Parathyroid adenoma (tissue), 2 donors: ENCODE data around the gene CSRP1.

Experiments
- H2AFZ ChIP-seq: fragments of 300-600 bp; sonication (generic); one replicate; pipeline ENCODE4 v1.7.0; 2017; ENCODE audit warnings: antibody characterized with exemption, mild to moderate bottlenecking
- H3K27ac ChIP-seq: fragments of 300-600 bp; sonication (generic); one replicate; pipeline ENCODE4 v1.7.0; 2017
- H3K27me3 ChIP-seq: fragments of 300-600 bp; sonication (generic); one replicate; pipeline ENCODE4 v1.7.0; 2017; ENCODE audit warnings: low read length; ENCODE audit not compliant: control insufficient read depth, insufficient read depth
- H3K36me3 ChIP-seq: fragments of 300-600 bp; sonication (generic); one replicate; pipeline ENCODE4 v1.7.0; 2017; ENCODE audit warnings: low read length; ENCODE audit not compliant: control insufficient read depth, insufficient read depth
- H3K4me1 ChIP-seq: fragments of 300-600 bp; sonication (generic); one replicate; pipeline ENCODE4 v1.7.0; 2017; ENCODE audit warnings: control low read depth
- H3K4me2 ChIP-seq: fragments of 300-600 bp; sonication (generic); one replicate; pipeline ENCODE4 v1.7.0; 2017; ENCODE audit warnings: low read length
- H3K4me3 ChIP-seq: fragments of 300-600 bp; sonication (generic); one replicate; pipeline ENCODE4 v1.7.0; 2017; ENCODE audit warnings: low read depth, low read length
- H3K79me2 ChIP-seq: fragments of 300-600 bp; sonication (generic); one replicate; pipeline ENCODE4 v1.7.0; 2017; ENCODE audit warnings: control low read depth
- H3K9ac ChIP-seq: fragments of 300-600 bp; sonication (generic); one replicate; pipeline ENCODE4 v1.7.0; 2017; ENCODE audit warnings: mild to moderate bottlenecking
- H3K9me3 ChIP-seq: fragments of 300-600 bp; sonication (generic); one replicate; pipeline ENCODE4 v1.7.0; 2017; ENCODE audit warnings: low read length; ENCODE audit not compliant: control insufficient read depth
- TF ChIP-seq, protein P1 (sequence below): fragments of 300-600 bp; sonication (generic); IDR thresholded peaks from one replicate; pipeline ENCODE4 v1.7.0; 2017; ENCODE audit warnings: antibody characterized with exemption, mild to moderate bottlenecking
- donor health status: primary hyperparathyroidism.

CSRP1 gene

DNA sequence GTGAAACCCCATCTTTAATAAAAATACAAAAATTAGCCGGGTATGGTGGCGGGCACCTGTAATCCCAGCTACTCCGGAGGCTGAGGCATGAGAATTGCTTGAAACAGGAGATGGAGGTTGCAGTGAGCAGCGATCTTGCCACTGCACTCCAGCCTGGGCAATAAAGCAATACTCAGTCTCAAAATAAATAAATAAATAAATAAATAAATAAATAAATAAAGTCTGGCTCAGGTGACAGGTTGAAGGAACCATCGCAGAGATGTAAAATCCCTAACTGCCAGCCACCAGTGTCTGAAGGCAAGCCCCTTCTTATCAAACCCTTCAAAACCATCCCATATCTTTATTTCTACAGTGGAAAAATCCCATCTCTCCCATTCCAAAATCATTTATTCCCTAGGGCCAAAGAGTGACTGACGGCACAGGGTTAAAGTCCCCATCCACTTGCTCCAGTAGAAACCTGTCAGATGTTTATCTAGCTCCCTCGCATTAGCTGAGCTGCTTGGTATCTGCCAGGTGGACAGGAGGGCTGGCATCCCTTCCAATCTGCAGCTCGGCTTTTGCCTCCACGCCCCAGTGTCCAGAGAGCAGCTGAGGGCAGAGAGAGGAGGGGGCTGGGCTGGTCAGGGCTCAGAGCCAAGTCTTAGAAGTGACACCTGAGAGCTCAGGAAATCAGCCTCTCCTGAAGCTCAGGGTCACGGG is 5.0 kb downstream of the CSRP1 start:
- Histone ChIP-seq H3K27ac (peak overlapping the region; percentile 99), H3K27me3 (no peaks in the 10 kb centered on the region), H3K4me2 (peak overlapping the region; percentile 64), H3K9me3 (no peaks in the 10 kb centered on the region), H2AFZ (no peak overlapping the region), H3K4me3 (no peak overlapping the region), H3K36me3 (no peaks in the 10 kb centered on the region), H3K9ac (no peak overlapping the region), H3K4me1 (peaks cover 70% of the 10 kb centered on the region), H3K79me2 (peaks cover 40% of the 10 kb centered on the region)
- TF ChIP-seq, protein P1, sequence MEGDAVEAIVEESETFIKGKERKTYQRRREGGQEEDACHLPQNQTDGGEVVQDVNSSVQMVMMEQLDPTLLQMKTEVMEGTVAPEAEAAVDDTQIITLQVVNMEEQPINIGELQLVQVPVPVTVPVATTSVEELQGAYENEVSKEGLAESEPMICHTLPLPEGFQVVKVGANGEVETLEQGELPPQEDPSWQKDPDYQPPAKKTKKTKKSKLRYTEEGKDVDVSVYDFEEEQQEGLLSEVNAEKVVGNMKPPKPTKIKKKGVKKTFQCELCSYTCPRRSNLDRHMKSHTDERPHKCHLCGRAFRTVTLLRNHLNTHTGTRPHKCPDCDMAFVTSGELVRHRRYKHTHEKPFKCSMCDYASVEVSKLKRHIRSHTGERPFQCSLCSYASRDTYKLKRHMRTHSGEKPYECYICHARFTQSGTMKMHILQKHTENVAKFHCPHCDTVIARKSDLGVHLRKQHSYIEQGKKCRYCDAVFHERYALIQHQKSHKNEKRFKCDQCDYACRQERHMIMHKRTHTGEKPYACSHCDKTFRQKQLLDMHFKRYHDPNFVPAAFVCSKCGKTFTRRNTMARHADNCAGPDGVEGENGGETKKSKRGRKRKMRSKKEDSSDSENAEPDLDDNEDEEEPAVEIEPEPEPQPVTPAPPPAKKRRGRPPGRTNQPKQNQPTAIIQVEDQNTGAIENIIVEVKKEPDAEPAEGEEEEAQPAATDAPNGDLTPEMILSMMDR: no peak

GRCh38 chr1:201501144-201501543 is 5.8 kb downstream of the CSRP1 start:
- Histone ChIP-seq H2AFZ (no peak overlapping the region), H3K4me1 (peaks cover 72% of the 10 kb centered on the region), H3K4me3 (no peak overlapping the region), H3K4me2 (peak overlapping the region; percentile 46), H3K79me2 (peaks cover 40% of the 10 kb centered on the region), H3K9me3 (no peaks in the 10 kb centered on the region), H3K27ac (peak overlapping the region; percentile 99), H3K36me3 (no peaks in the 10 kb centered on the region), H3K27me3 (no peaks in the 10 kb centered on the region), H3K9ac (no peak overlapping the region)
- TF ChIP-seq, protein P1: no peak

DNA sequence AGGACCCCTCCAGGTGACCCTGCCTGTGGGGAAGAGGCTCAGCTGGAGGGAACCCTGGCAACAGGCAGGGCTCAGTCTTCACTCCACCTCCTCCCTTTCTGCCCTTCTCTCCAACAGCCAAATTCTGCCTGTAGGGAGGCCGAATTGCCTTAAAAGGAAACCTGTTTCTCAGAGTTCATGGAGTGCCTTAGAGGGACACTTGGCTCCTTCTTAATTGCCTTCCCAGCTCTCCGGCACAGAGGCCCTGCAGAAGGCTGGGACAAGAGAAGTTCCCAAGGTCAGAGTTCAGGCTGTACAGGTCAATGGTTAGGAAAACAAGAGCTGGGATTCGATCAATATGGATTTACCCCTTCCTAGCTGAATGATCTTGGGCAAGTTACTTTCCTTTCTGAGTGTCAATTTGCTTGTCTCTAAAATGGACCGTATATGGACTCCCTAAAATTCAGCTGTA is 6.2 kb downstream of the CSRP1 start:
- H3K27ac ChIP-seq: peak overlapping the region; percentile 99
- TF ChIP-seq, protein P1: no peak
- peak overlapping the region; percentile 46 for H3K4me2 ChIP-seq
- no peaks in the 10 kb centered on the region for H3K27me3 ChIP-seq
- peaks cover 39% of the 10 kb centered on the region for H3K79me2 ChIP-seq
- no peaks in the 10 kb centered on the region for H3K36me3 ChIP-seq
- no peaks in the 10 kb centered on the region for H3K9me3 ChIP-seq
- no peak overlapping the region for H3K4me3 ChIP-seq
- H3K9ac ChIP-seq: no peak overlapping the region
- no peak overlapping the region for H2AFZ ChIP-seq
- H3K4me1 ChIP-seq: peaks cover 71% of the 10 kb centered on the region

DNA sequence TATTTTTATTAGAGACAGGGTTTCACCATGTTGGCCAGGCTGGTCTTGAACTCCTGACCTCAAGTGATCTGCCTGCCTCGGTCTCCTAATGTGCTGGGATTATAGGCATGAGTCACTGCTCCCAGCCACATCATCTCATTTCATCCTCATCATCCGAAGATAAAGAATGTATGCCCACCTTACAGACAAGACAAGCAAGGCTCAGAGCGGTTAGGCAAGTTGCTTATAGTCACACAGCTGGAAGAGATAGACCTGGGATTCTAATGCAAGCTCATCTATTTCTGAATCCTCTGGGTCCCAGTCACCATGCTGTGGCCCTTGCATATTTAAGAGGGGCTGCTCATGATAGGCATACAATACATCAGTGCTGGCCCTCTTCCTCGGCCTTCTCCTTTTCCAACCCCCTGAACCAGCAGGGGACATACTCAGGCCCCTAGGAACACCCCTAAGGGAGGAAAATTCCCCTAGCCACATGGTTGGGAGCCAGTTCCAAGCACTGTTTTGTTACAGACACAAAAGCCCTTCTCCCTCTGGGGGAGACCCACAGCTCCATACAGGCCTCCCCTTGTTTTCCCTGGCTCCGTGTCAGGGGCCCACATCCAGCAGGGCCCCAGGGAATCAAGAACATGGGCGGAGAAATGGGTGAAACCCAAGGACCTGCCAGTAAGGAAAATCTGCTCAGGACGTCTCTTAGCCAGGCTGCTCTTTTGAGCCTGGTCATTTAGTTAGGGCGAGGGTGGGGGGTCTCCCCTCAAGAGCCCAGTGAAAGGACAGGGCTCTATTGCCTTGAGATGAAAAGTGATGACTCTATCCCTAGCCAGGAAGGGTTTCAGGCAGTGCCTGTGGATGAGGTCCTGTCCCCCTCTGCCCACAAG is 6.9 kb downstream of the CSRP1 start:
- H3K9ac ChIP-seq: no peak overlapping the region
- H3K27me3 ChIP-seq: no peaks in the 10 kb centered on the region
- H3K4me3 ChIP-seq: no peak overlapping the region
- no peak overlapping the region for H2AFZ ChIP-seq
- H3K4me2 ChIP-seq: peak overlapping the region; percentile 46
- H3K79me2 ChIP-seq: peaks cover 33% of the 10 kb centered on the region
- H3K4me1 ChIP-seq: peaks cover 66% of the 10 kb centered on the region
- peak overlapping the region; percentile 99 for H3K27ac ChIP-seq
- no peaks in the 10 kb centered on the region for H3K9me3 ChIP-seq
- H3K36me3 ChIP-seq: no peaks in the 10 kb centered on the region
- TF ChIP-seq, protein P1: no peak
